ENCODE measurements around the gene SLC23A3.

The SLC23A3 gene

GRCh38 chr2:219161097-219161496 is 8.7 kb downstream of the SLC23A3 start:
- TF ChIP-seq CTCF (IDR thresholded peaks at IDR 0.05; ENCODE audit: borderline replicate concordance, extremely low read depth, low read length, poor library complexity, severe bottlenecking) = no peak
- TF ChIP-seq EZH2 (IDR thresholded peaks at IDR 0.05; ENCODE audit: borderline replicate concordance, low read depth, low read length, severe bottlenecking) = no peak
- DNase-seq = no peak
- H3K79me2 ChIP-seq (ENCODE audit: insufficient read depth, low read length) = no peaks in the 10 kb centered on the region
- no peaks in the 10 kb centered on the region for H3K27me3 ChIP-seq (ENCODE audit: insufficient read depth, low read length, poor library complexity)
- peak overlapping the region; percentile 72 for H3K4me2 ChIP-seq (ENCODE audit: insufficient read depth, low read length)
- H3K4me1 ChIP-seq (ENCODE audit: insufficient read depth, low read length) = peaks cover 15% of the 10 kb centered on the region
- H3K4me3 ChIP-seq (ENCODE audit: low read depth in 1 of 2, low read length in 2 of 2) = peak overlapping the region; percentile 34 to 72; a peak in 3 of 4 replicates
- H4K20me1 ChIP-seq (ENCODE audit: insufficient read depth, low read length) = no peaks in the 10 kb centered on the region
- H3K36me3 ChIP-seq (ENCODE audit: insufficient read depth, low read length) = peaks cover 2% of the 10 kb centered on the region; the same call in 1 of the 2 replicates
- peak overlapping the region; percentile 72 for H3K9ac ChIP-seq (ENCODE audit: low read depth, low read length)
- H3K9me3 ChIP-seq (ENCODE audit: insufficient read depth, low read length, severe bottlenecking) = no peaks in the 10 kb centered on the region
- peak overlapping the region; percentile 96; the same call in 1 of the 2 replicates for H2AFZ ChIP-seq (ENCODE audit: low read depth, low read length)
- no peak for ATAC-seq (ENCODE audit: insufficient read depth, low read depth)
- H3K27ac ChIP-seq (ENCODE audit: low read length) = peak overlapping the region; percentile 96

- Histone ChIP-seq H3K27me3 (ENCODE audit: insufficient read depth, low read length, poor library complexity) (no peaks in the 10 kb centered on the region), H3K79me2 (ENCODE audit: insufficient read depth, low read length) (no peaks in the 10 kb centered on the region), H3K9me3 (ENCODE audit: insufficient read depth, low read length, severe bottlenecking) (no peaks in the 10 kb centered on the region), H2AFZ (ENCODE audit: low read depth, low read length) (peak within 1 kb of the TSS; percentile 96), H3K9ac (ENCODE audit: low read depth, low read length) (peak within 1 kb of the TSS; percentile 72), H3K27ac (ENCODE audit: low read length) (peak within 1 kb of the TSS; percentile 96), H3K4me2 (ENCODE audit: insufficient read depth, low read length) (peak within 1 kb of the TSS; percentile 72), H3K36me3 (ENCODE audit: insufficient read depth, low read length) (peaks cover 2% of the 10 kb centered on the region; the same call in 1 of the 2 replicates), H3K4me3 (ENCODE audit: low read depth in 1 of 2, low read length in 2 of 2) (peak within 1 kb of the TSS; percentile 34 to 72), H4K20me1 (ENCODE audit: insufficient read depth, low read length) (no peaks in the 10 kb centered on the region), H3K4me1 (ENCODE audit: insufficient read depth, low read length) (peaks cover 15% of the 10 kb centered on the region)
- peak; percentile 93 for DNase-seq
- ATAC-seq (ENCODE audit: insufficient read depth, low read depth) = peak; percentile 85
- TF ChIP-seq EZH2 (IDR thresholded peaks at IDR 0.05; ENCODE audit: borderline replicate concordance, low read depth, low read length, severe bottlenecking) (no peak), CTCF (IDR thresholded peaks at IDR 0.05; ENCODE audit: borderline replicate concordance, extremely low read depth, low read length, poor library complexity, severe bottlenecking) (peak; percentile 96)
Measured at GRCh38 chr2:219160186-219161017, 9.4 kb downstream of the SLC23A3 start, which contains the start of gene NHEJ1. Gene NHEJ1 (minus strand): TSS chr2:219160815. CDS start chr2:219158362, 2,453 bp downstream.

- H3K27ac ChIP-seq (ENCODE audit: low read length) = peak overlapping the region; percentile 11; the same call in 1 of the 2 replicates
- H2AFZ ChIP-seq (ENCODE audit: low read depth, low read length) = peak overlapping the region; percentile 96
- H3K9ac ChIP-seq (ENCODE audit: low read depth, low read length) = peak overlapping the region; percentile 72
- peaks cover 15% of the 10 kb centered on the region for H3K4me1 ChIP-seq (ENCODE audit: insufficient read depth, low read length)
- no peaks in the 10 kb centered on the region for H4K20me1 ChIP-seq (ENCODE audit: insufficient read depth, low read length)
- H3K4me3 ChIP-seq (ENCODE audit: low read depth in 1 of 2, low read length in 2 of 2) = peak overlapping the region; percentile 34 to 72; a peak in 3 of 4 replicates
- peaks cover 2% of the 10 kb centered on the region; the same call in 1 of the 2 replicates for H3K36me3 ChIP-seq (ENCODE audit: insufficient read depth, low read length)
- H3K4me2 ChIP-seq (ENCODE audit: insufficient read depth, low read length) = peak overlapping the region; percentile 72
- DNase-seq = no peak
- H3K9me3 ChIP-seq (ENCODE audit: insufficient read depth, low read length, severe bottlenecking) = no peaks in the 10 kb centered on the region
- no peaks in the 10 kb centered on the region for H3K79me2 ChIP-seq (ENCODE audit: insufficient read depth, low read length)
- ATAC-seq (ENCODE audit: insufficient read depth, low read depth) = no peak
- TF ChIP-seq EZH2 (IDR thresholded peaks at IDR 0.05; ENCODE audit: borderline replicate concordance, low read depth, low read length, severe bottlenecking) (no peak), CTCF (IDR thresholded peaks at IDR 0.05; ENCODE audit: borderline replicate concordance, extremely low read depth, low read length, poor library complexity, severe bottlenecking) (no peak)
- H3K27me3 ChIP-seq (ENCODE audit: insufficient read depth, low read length, poor library complexity) = no peaks in the 10 kb centered on the region
Measured at GRCh38 chr2:219159771-219160185, 10.1 kb downstream of the SLC23A3 start.
